CD4-positive, alpha-beta T cell treated with Interleukin-6 for 4 hours (primary cell): Measurements from ENCODE around the gene IL24.
"Not testable (repeated sequence)": the region's sequence is repeated elsewhere in the genome, so short reads cannot be mapped to it uniquely, and the experiment has no call there.

Experiments used
- DNase-seq: peaks from one replicate; pipeline ENCODE4 v3.0.0-alpha.2; 2020; ENCODE audit warnings: mixed read lengths

The IL24 gene

DNA sequence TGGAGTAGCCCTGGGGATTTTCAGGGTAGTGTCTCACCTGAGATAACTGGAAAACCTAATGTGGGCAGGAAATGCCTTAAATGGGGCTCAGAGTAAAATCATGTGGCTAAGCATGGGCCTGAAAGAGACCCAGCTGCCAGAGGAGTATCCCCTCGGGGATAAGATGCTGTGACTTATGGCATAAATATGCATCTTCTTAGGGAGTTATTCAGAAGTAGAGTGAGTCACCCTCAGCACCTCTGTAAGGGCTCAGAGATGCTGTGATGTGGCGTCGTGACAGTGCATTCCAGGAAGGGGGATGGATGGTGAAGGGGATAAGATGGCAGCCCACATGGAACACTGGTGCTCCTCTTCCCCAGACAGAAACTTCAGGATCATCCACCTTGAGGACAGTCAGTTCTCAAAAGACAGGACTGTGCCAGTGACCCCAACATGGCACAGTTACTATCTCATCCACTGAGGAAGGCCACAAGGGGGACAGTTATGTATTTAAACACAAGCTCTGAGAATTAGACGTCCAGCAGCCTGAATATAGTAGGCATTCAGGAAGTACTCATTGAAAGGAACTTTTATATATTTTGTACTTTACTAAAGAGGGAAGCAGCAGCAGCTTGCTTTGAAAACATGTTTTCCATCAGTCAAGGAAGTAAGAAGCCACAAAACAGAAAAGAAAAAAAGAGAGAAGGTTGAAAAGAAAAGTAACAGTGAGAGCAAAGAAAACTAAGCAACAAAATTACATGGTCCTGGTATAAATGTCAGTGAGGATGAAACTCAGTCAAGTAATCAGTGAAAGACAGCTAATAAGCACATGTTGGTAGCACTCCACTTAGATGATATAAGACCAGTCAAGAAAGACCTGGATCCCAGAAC lies 8.3 kb downstream of the IL24 start:
- DNase-seq: peak; percentile 63

DNA sequence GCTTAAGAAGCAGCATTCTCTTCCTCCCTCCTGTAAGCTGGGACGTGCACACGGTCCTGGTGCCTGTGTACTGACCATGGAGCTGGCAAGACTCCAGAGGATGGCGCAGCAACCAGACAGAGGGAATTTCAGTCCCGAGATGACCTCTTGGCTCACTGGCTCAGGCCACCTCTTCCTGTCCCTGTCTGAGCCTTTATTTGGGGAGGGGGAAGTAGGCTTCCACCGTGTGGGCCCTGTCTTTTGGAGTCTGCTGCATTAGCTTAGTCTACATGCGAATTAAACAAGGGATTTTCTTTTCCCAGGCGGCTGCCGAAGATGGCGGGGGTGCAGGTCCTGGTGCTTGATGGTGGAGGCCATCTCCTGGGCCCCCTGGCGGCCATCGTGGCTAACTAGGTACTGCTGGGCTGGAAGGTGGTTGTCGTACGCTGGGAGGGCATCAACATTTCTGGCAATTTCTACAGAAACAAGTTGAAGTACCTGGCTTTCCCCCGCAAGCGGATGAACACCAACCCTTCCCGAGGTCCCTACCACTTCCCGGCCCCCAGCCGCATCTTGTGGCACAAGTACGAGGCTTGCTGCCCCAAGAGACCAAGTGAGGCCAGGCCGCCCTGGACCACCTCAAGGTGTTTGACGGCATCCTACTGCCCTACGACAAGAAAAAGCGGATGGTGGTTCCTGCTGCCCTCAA lies 10.2 kb downstream of the IL24 start:
- DNase-seq: no peak

DNA sequence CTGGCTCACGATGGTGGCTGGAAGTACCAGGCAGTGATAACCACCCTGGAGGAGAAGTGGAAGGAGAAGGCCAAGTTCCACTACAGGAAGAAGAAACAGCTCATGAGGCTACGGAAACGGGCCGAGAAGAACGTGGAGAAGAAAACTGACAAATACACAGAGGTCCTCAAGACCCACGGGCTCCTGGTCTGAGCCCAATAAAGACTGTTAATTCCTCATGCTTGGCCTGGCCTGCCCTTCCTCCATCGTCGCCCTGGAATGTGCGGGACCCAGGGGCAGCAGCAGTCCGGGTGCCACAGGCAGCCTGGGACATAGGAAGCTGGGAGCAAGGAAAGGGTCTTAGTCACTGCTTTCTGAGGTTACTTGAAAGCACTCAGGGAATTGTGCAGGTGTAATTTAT lies 10.8 kb downstream of the IL24 start:
- no peak for DNase-seq

DNA sequence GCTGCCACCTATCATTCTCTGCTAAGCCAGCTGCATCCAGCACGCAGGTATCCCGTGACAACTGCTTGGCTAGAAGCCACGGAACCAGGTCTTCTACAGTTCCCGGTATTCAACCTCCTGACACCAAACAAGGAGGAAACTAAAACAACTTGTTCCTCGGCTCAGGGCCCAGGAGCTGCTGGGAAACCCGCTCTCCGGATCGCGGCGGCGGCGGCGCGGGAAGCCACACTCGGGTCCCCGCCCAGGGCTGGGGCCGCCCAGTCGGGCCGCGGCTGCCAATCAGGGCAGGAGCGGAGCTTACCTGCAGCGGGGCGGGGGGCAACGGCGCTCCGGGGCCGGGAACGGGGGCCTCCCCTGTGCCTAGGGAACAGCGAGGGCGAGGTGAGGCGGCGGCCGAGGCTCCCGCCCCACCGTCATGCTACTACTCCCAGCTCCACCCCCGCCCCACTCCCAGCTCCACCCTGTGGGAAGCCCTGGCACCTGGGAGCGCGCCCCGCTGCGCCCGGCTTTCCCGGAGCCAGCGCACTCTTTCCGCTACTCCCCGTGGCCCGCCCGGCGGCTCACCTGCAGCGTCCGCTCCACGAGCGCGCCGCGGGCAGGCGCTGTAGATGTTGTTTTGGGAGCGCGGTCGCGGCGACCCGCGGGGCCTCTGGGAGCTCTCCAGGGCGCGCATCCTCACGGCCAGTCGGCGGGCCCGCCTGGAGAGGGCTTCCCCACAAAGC lies 12.1 kb downstream of the IL24 start:
- peak; percentile 77 for DNase-seq

DNA sequence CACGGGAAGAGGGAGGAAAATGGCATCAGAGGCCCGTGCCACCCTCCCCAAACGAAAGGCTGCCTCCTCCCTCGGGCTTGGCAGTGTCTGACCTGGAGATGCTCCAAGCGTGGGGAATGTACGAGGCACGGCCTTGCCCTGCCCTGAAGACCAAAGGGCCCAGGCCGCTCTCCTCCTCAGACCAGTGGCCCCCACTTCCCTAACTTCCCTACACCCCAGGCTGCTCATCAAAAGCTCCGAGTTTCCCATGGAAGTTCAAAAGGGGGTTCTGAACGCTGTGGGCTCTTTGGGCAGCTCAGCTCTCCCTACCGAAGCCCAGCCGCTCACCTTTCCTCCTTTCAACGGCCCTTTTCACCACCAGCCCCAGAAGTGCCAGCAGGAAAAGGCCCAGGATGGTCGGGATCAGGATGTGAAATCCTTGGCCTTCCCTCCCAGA lies 12.7 kb downstream of the IL24 start:
- no peak for DNase-seq

DNA sequence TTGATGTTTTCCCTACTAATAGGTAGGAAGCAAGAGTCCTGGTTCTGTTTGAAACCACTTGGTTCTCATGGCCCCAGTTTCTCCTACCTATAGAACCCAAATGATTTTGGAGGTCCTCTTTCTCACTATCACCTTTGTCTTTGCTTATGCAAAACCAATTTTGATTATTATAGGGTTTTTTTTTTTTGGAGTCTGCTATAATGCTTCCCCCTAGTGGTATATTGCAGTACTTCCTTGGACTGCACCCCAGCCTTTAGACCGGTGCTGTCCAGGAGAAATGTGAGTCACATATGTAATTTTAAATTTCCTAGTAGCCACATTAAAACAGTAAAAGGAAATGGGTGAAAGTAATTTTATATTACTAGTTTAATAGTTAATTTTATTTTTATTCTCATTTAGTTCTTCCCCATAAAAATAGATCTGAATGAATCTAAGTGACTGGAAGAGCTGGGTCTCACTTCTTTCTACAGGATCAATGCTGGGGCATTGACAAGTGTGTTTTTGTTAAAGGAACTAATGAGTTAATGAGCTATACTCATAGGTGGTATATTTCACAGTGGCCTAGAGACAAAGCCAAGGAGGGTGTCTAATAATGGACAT lies 13.9 kb downstream of the IL24 start:
- DNase-seq: peak; percentile 52

DNA sequence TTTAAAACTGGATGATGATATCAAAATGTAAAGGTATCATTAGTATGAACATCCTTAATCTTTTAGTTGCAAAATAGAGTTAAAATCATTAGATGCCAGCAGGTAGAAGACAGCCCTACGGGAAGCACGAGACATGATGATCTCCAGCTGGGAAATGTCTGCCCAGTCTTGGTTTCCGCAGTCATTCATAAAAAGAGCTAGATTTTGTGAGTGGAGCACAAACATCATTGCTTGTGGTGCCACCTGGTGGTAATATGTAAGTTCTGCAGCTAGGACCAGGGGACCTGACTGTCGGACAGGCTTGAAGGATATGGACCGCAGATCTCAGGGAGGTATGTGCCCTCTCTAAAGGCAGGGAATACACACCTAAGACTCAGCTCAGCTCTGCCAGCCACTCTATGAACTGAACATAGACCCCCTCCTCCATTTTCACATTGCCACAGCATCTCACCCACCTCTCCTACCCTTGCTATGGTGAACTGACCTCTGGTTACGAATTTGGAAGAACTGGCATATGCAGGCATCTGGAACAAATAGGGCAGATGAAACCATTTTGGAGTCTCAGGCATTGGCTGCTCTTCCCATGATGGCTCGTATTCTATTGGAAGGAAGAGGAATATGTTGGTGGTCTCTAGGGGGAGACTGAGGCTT lies 15.3 kb downstream of the IL24 start:
- peak; percentile 67 for DNase-seq

DNA sequence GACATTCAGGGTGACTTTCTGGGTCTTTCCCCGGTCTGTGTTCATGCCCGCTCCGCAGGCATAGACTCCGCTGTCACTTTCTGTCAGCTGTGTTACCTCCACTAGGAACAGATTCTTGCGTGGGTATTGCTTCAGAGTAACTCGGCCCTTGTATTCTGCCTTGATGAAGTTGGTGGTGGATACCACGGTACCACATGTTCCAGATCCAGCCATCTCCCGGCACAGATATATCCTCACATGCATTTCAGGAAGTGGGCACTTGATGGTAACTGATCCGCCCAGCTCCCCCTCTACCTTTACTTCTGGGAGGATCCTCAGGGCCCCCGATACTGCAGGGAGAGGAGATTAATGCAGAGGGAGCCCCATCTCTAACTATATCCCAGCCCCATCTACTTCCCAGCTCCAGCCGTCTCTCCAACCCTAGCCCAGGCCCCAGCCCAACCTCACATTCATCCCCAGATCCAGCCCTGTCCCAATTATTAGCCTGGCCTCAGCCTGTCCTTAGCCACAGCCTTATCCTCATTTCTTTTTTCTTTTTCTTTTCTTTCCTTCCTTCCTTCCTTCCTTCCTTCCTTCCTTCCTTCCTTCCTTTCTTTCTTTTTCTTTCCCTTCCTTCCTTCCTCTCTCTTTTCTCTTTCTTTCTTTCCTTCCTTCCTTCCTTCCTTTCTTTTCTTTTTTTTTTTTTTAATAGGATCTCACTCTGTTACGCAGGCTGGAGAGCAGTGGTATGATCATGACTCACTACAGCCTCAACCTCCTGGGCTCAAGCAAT lies 16.7 kb downstream of the IL24 start:
- no peak for DNase-seq

DNA sequence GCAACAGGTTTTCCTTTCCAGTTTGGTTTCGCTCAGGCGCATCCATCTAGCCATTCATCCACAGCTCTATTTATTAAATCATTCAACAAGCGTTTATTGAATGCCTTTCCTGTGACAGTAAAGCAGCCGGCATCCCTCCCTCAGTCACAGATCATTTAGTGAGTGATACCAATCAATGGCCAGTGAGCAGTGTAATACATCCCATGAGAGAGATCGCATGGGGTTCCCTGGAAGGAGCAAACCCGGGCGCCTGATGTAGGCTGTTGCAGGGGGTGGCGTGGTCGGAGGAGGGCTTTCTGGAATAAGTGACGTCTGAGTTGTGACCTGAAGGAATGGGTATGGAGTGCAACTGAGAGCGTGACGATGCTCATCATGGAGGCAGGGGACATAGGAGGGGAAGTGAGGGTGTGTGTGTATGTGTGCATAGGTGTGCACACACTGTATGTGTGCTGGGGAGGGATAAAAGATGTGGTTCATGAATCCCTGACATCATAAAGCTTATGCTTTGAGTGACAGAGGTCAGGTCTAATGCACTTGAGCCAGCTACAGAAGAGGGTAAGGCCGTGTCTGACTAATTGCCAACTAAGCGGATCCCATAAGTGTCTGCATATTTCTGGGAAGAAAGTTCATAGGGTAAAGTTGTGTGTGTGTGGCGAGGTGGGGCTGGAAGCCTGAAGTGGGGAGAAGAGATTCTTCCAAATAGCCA lies 17.9 kb downstream of the IL24 start:
- no peak for DNase-seq

DNA sequence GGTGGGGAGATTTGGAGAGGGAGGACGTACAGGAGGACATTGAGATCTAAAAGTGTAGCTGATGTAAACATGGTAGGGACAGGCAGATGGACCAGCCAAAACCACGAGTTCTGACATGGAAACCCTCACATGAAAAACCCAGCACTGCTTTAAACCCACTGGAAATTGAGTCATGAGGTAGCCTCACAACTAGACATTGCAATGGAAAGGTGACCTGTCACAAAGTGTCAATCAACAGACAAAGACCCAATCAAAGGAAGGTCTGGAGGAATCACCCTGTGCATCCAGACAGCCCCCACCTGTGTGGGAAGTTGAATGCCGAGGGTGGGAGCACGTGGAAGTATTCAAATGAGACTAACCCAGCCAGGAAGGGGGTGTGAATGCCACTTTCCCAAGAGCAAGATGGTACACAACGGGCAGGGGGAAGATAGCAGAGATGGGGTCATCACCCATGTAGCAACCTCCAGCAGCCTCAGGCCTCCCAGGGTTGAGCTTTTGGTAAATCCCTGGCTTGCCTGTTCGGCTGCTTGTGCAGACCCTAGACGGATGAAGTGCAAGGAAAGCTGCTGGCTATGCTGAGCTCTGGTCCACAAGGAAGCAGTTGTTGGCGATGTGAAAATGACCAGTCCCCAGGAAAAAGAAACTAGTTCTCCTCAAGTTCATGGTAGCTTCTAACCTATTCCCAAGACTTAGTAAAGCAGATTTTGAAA lies 18.9 kb downstream of the IL24 start:
- DNase-seq: no peak

DNA sequence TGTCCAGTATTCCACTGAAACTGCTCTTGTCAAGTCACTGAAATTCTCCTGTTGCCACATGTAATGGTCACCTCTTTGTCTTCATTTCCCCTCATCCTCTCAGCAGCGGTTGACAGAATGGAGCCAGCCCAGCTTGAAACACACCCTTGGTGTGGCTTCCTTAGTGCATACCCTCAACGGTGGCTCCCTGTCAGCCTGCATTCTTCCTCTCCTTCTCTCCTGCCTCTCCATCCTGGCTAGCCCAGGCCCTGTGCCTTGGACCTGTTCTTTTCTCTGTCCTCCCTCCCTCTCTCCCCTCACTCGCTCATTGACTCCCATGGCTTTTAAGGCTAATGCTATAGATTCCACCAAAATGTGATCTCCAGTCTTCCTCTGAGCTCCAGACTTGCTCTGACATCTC lies 20.8 kb downstream of the IL24 start:
- no peak for DNase-seq

DNA sequence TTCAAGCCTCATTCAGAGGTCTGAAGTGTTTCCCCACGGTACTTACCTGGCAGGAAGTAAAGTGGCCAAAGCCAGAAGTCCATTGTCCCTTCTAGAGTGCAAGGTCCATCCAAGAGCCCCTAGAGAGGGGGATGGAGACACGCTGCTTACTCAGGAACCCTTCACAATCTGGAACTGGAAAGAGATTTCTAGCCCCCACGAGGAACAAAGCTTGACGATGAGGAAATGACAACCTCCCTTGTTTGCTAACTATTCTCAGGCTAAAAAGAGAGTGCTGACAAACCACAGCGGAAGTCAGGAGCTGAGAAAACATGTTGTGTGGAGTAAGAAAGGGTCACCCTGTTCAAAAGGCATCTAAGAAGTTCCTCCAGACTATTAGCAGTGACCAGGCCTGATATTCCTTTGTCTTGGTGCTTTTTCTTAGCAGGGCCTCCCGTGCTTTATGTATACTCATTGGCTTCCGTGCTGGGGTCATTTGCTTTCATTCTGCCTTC lies 24.6 kb downstream of the IL24 start, which contains the start of gene FCMR:
FCMR (minus strand) TSS at position 170 of the 494 bp plus-strand sequence; CDS start at position 83, 87 bp downstream.
- peak; percentile 67 for DNase-seq

DNA sequence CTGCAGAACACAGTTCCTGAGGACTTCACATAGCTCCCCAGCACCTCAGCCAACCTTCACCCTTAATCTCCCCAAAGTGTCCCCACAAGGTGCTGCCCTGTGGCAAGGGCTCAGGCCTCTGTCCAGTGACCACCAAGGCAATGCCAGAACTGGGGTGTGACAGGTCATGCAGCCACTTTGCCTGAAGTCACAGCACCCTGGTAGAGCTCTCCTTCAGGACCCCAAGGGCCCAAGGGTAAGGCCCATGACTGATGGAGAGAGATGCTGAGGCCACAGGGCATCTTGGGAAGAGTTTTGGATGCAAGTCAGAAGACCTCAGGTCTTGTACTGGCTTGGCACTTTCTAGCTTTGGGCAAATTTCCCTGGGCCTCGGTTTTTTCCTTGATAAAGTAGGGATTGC lies 25.3 kb downstream of the IL24 start:
- no peak for DNase-seq

DNA sequence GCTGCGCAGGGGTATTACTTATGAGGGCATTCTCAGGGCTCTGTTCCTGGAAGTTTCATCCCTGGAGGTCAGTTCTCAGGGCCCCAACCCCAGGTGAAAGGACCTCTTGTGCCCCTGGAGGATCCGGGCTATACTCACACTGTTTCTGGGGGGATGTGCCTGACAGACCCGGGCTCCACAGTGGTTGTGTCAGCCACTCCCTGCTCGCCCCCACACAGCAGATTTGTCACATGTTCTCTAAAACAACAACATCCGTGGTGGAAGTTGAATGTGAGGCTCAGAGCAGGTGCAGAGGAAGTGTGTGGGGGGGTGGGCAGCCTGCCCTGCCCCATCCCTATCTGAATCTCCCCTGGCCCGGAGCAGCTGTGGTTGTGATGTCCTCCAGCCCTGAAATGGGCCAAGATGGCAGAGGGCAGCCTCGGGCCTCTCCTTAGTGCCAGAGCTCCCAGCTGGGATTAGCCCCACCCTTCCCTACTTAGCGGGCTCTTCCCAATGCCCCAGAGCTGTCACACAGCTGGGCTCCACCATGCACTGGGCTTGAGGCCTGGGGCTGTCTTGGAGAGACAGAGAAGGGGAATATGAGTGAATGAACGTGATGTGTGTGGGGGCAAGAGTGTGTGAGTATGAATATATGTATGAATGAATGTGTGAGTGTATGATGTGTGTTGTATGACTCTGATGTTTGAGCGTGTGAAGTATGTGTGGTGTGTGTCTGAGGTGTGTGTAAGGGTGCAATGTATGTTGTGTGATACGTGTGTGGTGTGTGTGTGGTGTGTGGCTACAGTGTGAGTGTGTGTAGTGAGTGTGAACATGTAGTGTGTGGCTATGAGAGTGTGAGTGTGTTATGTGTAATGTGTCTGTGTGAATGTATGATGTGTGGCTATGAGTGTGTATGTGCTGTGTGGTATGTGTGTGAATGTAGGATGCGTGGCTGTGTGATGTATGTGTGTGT lies 26.0 kb downstream of the IL24 start:
- DNase-seq: peak; percentile 87

DNA sequence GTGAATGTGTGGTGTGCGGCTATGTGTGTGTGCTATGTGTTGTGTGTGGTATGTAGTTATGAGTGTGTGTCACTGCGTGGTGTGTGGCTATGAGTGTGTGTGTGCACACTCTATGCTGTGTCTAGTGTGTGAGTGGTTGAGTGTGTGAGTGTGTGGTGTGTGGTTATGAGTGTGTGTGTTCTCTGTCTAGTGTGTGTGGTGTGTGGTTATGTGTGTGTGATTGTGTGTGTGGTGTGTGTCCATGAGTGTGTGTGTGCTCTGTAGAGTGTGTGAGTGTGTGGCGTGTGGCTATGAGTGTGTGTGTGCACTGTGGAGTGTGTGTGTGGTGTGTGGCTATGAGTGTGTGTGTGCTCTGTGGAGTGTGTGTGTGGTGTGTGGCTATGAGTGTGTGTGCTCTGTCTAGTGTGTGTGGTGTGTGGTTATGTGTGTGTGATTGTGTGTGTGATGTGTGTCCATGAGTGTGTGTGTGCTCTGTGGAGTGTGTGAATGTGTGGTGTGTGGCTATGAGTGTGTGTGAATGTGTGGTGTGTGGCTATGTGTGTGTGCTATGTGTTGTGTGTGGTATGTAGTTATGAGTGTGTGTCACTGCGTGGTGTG lies 26.8 kb downstream of the IL24 start:
- DNase-seq: not testable (repeated sequence)

DNA sequence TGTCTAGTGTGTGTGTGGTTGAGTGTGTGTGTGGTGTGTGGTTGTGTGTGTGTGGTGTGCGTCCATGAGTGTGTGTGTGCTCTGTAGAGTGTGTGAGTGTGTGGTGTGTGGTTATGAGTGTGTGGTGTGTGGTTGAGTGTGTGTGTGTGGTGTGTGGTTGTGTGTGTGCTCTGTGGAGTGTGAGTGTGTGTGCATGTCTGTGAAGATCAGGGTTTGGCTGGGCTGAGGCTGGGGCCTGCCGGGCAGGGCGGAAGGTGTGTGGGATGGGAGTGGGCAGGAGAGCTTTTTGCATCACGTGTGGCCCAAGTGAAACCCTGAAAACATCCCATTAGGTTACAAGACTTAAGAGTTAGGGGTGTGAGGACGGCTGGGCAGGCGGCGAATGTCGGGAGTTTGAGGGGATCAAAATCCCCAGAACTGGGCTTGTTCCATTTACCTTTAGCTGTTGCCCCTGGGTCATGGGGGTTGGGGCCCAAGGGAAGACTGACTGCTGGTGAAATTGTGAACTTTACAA lies 27.4 kb downstream of the IL24 start:
- DNase-seq: peak; percentile 36

DNA sequence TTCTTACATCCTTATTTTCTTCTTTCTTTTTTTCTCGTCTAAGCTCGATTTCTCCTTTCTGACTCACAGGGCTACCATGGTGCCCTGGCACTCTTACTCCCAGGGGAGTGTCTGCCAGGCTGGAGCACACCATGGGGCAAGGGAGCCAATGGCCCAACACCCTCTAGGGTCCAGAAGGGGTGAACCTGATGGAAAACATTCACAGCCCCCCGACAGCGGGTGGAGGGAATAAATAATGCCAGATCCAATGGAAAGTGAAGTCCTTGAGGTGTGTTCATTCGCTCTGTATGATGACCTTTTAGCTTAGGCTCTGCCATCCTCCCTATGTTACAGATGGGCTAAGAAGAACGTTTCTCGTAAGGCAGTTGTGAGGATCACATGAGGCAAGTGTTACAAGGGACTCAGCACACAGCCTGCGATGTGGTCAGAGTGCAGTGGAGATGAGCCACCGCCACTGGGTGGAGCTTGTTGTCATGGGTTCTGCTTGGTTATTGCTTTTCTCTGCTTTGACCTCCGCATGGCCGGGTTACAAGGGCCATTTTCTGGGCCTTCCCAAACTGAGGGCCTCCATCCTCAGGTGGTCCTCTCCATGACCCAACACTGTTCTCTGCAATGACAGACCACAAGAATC lies 28.0 kb downstream of the IL24 start:
- DNase-seq: peak; percentile 73

DNA sequence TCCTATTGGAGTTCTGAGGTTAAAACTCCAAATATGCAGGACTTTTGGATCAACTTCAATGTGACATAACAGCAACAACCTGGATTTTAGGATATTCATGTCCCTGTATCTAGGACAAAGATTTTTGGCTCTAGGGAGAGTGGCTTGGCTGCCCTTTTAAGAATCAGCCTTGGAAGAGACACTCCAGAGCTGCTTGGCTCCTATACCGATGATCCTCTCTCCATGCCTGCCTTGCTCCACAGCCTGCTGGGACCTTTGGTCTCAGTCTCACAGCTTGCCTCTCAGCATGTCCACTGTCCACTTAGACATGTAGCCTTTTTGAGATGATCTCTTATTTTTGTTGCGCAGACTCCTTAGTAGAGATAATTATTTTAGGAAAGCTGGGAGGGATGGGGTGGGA lies 29.0 kb downstream of the IL24 start:
- no peak for DNase-seq
